Omental fat pad (tissue), 4 donors: ENCODE data around the gene NAA25. TPM values are rescaled to one million over a fixed set of nuclear protein-coding genes. Genes with fewer than 3 reads are reported as not detected.

Experiments used
- ATAC-seq: fragments of 150-250 bp; one replicate; pipeline ENCODE4 v1.9.1; 2016; ENCODE audit warnings: mild to moderate bottlenecking, moderate library complexity; ENCODE audit not compliant: low FRiP score
- DNase-seq: peaks from one replicate; pipeline ENCODE4 v3.0.0-alpha.2; 2019; ENCODE audit warnings: low spot score
- CTCF ChIP-seq, 3 donors: fragments of 450-650 bp; IDR thresholded peaks; one replicate each; pipeline ENCODE4 v1.5.1; 2016 to 2017; ENCODE audit warnings: antibody characterized with exemption in 3 of 3, mild to moderate bottlenecking in 3 of 3, moderate library complexity in 2 of 3
- small RNA-seq: library from RNA; depleted of rRNA; stranded (forward); fragments of <200 nt; gene quantifications from one replicate; pipeline ENCODE3, GENCODE V24; 2016
- total RNA-seq, 4 donors: library from RNA; depleted of rRNA; stranded (reverse); fragments of >200 nt; gene quantifications; one replicate each; pipeline ENCODE4 v1.1.0, GENCODE V29; 2016

Gene NAA25
- total RNA-seq, 4 donors from 2014 or later = 16.6 to 70.6 (median 23.0) TPM

- DNase-seq (no peak), ATAC-seq (no peak)
- TF ChIP-seq CTCF (IDR thresholded peaks at IDR 0.05) = no peak
These were observed 123.8 kb downstream of the NAA25 start for GRCh38 chr12:111984820-111985219.

GRCh38 chr12:111981987-111982386, 126.6 kb downstream of the NAA25 start:
- TF ChIP-seq CTCF (IDR thresholded peaks at IDR 0.05) = no peak
- ATAC-seq (no peak), DNase-seq (no peak)

GRCh38 chr12:111980598-111980997, 128.0 kb downstream of the NAA25 start:
- ATAC-seq = no peak
- no peak for DNase-seq
- no peak for TF ChIP-seq CTCF (IDR thresholded peaks at IDR 0.05)

GRCh38 chr12:111978545-111978944, 130.0 kb downstream of the NAA25 start:
- DNase-seq (no peak), ATAC-seq (no peak)
- no peak for TF ChIP-seq CTCF (IDR thresholded peaks at IDR 0.05)

- DNase-seq (no peak), ATAC-seq (no peak)
- no peak for TF ChIP-seq CTCF (IDR thresholded peaks at IDR 0.05)
These were observed 131.7 kb downstream of the NAA25 start for GRCh38 chr12:111976860-111977259.

Small RNA genes lying within 50 kb of the gene (small RNA-seq; reads per million reads assigned to genes)
- gene AC004024.1 (not detected), gene MIR3657 (not detected), gene RF00019 (not detected)

Other genes with a start within 250 kb of the NAA25 start
- 1 to 10 TPM; 5.4 to 9.2 (median 6.6) TPM for gene TMEM116, start 95.6 kb downstream of the NAA25 start, total RNA-seq
- gene ERP29, start 95.4 kb downstream of the NAA25 start, total RNA-seq = 10 to 100 TPM; 28.6 to 39.7 (median 32.3) TPM
- gene TRAFD1, start 16.8 kb upstream of the NAA25 start, total RNA-seq = 10 to 100 TPM; 25.1 to 44.3 (median 29.8) TPM